HepG2 (cell line): ENCODE results near the gene RAN. TPM values are rescaled to one million over a fixed set of nuclear protein-coding genes. Genes with fewer than 3 reads are reported as not detected.

Source experiments
- ATF7-NPFF ChIP-seq: sonication (generic); formaldehyde crosslinking; IDR thresholded peaks from 2 replicates; pipeline ENCODE4 v1.8.1; 2023; ENCODE audit warnings: mild to moderate bottlenecking, low read depth, missing genetic modification reagents, moderate library complexity
- DMAP1 ChIP-seq: IDR thresholded peaks from 2 replicates; pipeline ENCODE4 v1.6.1; 2016
- DR1 ChIP-seq: sonication (generic); formaldehyde crosslinking; IDR thresholded peaks from 2 replicates; pipeline ENCODE4 v1.8.0; 2021; ENCODE audit warnings: mild to moderate bottlenecking, missing genetic modification reagents, inconsistent platforms
- HES4 ChIP-seq: sonication (generic); formaldehyde crosslinking; IDR thresholded peaks from 2 replicates; pipeline ENCODE4 v1.9.0; 2021; ENCODE audit warnings: mild to moderate bottlenecking, missing genetic modification reagents, borderline replicate concordance
- IRF2 ChIP-seq: IDR thresholded peaks from 2 replicates; pipeline ENCODE4 v1.6.1; 2018; ENCODE audit warnings: missing genetic modification reagents, missing compliant biosample characterization
- RXRA ChIP-seq: sonication (generic); formaldehyde crosslinking; IDR thresholded peaks from 2 replicates; pipeline ENCODE4 v1.5.1; 2020; ENCODE audit warnings: missing genetic modification reagents
- SAP130 ChIP-seq: IDR thresholded peaks from 2 replicates; pipeline ENCODE4 v1.6.1; 2016; ENCODE audit warnings: low read depth
- ZNF12 ChIP-seq: sonication (generic); formaldehyde crosslinking; IDR thresholded peaks from 2 replicates; pipeline ENCODE4 v1.5.0; 2020; ENCODE audit warnings: missing genetic modification reagents
- polyA plus RNA-seq, 8 experiments: library from polyadenylated mRNA; depleted of rRNA in 3 of 8; stranded (reverse) in 7 of 8; unstranded in 1 of 8; fragments of >200 nt; fragmentation: Illumina TruSeq in 4 of 8; extraction: Trizol in 4 of 8; gene quantifications; 2 replicates each; pipeline versions ENCODE4 v1.2.1 to v1.2.3, GENCODE V29; 2011 to 2016; ENCODE audit warnings: low read depth in 4 of 8, missing spikeins in 1 of 8, mixed read lengths in 1 of 8; ENCODE audit not compliant: insufficient read depth in 1 of 8
- total RNA-seq, 5 experiments: library from RNA; depleted of rRNA; stranded (reverse); fragments of >200 nt; fragmentation: Illumina TruSeq; extraction: Trizol; gene quantifications; 2 replicates each; pipeline ENCODE4 v1.2.3, GENCODE V29; 2016; ENCODE audit warnings: low read depth in 1 of 5
- TF ChIP-seq, protein P1 (sequence below): sonication (generic); formaldehyde crosslinking; IDR thresholded peaks from 2 replicates; pipeline ENCODE4 v1.4.0; 2020; ENCODE audit warnings: missing genetic modification reagents, borderline replicate concordance
- TF ChIP-seq, protein P2 (sequence below): sonication (generic); formaldehyde crosslinking; IDR thresholded peaks from 2 replicates; pipeline ENCODE4 v1.8.1; 2023; ENCODE audit warnings: mild to moderate bottlenecking, moderate library complexity, missing genetic modification reagents
- TF ChIP-seq, protein P3 (sequence below): sonication (generic); formaldehyde crosslinking; IDR thresholded peaks from 2 replicates; pipeline ENCODE4 v1.4.0; 2020; ENCODE audit warnings: missing genetic modification reagents, borderline replicate concordance
- TF ChIP-seq, protein P4 (sequence below): sonication (generic); formaldehyde crosslinking; IDR thresholded peaks from 2 replicates; pipeline ENCODE4 v1.8.1; 2022; ENCODE audit warnings: low read depth, mild to moderate bottlenecking, missing genetic modification reagents
- TF ChIP-seq, protein P5 (sequence below): sonication (generic); formaldehyde crosslinking; IDR thresholded peaks from 2 replicates; pipeline ENCODE4 v1.5.1; 2020; ENCODE audit warnings: missing genetic modification reagents, mild to moderate bottlenecking, borderline replicate concordance

Gene RAN
- total and polyA plus RNA-seq, 2 of the 13 experiments (the other 11 are each of a cell fraction or from before 2014, with no cell fraction given), result 1,335 to 1,630 TPM

DNA sequence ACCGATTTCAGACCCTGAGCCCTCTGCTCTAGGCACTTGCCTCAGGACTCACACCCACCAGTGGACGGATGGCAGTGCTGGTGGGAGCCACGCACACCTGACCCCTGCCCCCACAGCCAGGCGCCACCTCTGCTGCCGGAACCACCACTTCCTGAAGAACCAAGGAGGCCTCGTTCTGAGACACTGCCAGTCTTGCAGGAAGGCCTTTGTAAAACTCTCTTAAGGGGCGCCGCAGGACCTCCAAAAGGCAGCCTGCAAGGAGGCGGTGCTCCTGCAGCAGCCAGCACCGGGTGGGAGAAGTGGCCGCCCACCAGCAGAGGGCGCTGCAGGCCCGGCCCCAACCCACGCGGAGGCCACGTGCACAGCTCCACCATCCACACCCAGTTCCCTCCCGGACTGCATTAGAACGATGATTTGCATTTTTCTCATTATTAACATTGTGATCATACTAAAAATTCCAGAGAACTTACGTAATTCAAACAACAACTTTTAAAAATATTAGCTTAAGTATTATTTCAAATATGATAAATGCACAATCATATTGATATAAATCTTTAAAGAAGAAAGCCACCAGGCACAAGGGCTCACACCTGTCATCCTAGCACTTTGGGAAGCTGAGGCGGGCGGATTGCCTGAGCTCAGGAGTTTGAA lies 45.6 kb upstream of the RAN start (continued):
- TF ChIP-seq, protein P1, sequence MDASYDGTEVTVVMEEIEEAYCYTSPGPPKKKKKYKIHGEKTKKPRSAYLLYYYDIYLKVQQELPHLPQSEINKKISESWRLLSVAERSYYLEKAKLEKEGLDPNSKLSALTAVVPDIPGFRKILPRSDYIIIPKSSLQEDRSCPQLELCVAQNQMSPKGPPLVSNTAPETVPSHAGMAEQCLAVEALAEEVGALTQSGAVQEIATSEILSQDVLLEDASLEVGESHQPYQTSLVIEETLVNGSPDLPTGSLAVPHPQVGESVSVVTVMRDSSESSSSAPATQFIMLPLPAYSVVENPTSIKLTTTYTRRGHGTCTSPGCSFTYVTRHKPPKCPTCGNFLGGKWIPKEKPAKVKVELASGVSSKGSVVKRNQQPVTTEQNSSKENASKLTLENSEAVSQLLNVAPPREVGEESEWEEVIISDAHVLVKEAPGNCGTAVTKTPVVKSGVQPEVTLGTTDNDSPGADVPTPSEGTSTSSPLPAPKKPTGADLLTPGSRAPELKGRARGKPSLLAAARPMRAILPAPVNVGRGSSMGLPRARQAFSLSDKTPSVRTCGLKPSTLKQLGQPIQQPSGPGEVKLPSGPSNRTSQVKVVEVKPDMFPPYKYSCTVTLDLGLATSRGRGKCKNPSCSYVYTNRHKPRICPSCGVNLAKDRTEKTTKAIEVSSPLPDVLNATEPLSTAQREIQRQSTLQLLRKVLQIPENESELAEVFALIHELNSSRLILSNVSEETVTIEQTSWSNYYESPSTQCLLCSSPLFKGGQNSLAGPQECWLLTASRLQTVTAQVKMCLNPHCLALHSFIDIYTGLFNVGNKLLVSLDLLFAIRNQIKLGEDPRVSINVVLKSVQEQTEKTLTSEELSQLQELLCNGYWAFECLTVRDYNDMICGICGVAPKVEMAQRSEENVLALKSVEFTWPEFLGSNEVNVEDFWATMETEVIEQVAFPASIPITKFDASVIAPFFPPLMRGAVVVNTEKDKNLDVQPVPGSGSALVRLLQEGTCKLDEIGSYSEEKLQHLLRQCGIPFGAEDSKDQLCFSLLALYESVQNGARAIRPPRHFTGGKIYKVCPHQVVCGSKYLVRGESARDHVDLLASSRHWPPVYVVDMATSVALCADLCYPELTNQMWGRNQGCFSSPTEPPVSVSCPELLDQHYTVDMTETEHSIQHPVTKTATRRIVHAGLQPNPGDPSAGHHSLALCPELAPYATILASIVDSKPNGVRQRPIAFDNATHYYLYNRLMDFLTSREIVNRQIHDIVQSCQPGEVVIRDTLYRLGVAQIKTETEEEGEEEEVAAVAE (CRISPR knock-in tag), result no peak
- TF ChIP-seq RXRA (CRISPR knock-in tag) (0 out of 2 replicates have a peak, but pooled peaks have one; percentile 26), IRF2 (CRISPR knock-in tag) (no peak), SAP130 (peak; percentile 33; the same call in 1 of the 2 replicates), ATF7-NPFF (peak; percentile 51; the same call in 1 of the 2 replicates), ZNF12 (CRISPR knock-in tag) (no peak; the same call in 1 of the 2 replicates), DMAP1 (CRISPR knock-in tag) (peak; percentile 75; the same call in 1 of the 2 replicates), DR1 (CRISPR knock-in tag) (no peak), HES4 (CRISPR knock-in tag) (no peak)
- TF ChIP-seq, protein P2, sequence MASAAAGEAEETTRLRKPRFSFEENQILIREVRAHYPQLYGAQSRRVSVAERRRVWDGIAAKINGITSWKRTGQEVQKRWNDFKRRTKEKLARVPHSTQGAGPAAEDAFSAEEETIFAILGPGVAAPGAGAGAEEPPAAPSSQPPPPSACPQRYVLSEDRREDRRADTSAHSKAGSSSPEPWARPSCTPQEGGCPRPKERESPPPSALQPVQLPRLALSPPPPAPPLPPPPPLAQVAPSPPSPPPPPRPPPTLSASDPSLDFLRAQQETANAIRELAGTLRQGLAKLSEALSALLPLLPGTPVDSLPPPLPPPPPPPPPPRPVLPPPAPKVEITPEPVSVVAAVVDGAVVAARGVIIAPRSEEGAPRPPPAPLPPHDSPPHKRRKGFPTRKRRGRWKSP, result 0 out of 2 replicates have a peak, but pooled peaks have one; percentile 21
- TF ChIP-seq, protein P3, sequence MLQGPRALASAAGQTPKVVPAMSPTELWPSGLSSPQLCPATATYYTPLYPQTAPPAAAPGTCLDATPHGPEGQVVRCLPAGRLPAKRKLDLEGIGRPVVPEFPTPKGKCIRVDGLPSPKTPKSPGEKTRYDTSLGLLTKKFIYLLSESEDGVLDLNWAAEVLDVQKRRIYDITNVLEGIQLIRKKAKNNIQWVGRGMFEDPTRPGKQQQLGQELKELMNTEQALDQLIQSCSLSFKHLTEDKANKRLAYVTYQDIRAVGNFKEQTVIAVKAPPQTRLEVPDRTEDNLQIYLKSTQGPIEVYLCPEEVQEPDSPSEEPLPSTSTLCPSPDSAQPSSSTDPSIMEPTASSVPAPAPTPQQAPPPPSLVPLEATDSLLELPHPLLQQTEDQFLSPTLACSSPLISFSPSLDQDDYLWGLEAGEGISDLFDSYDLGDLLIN (CRISPR knock-in tag), result no peak
- TF ChIP-seq, protein P4, sequence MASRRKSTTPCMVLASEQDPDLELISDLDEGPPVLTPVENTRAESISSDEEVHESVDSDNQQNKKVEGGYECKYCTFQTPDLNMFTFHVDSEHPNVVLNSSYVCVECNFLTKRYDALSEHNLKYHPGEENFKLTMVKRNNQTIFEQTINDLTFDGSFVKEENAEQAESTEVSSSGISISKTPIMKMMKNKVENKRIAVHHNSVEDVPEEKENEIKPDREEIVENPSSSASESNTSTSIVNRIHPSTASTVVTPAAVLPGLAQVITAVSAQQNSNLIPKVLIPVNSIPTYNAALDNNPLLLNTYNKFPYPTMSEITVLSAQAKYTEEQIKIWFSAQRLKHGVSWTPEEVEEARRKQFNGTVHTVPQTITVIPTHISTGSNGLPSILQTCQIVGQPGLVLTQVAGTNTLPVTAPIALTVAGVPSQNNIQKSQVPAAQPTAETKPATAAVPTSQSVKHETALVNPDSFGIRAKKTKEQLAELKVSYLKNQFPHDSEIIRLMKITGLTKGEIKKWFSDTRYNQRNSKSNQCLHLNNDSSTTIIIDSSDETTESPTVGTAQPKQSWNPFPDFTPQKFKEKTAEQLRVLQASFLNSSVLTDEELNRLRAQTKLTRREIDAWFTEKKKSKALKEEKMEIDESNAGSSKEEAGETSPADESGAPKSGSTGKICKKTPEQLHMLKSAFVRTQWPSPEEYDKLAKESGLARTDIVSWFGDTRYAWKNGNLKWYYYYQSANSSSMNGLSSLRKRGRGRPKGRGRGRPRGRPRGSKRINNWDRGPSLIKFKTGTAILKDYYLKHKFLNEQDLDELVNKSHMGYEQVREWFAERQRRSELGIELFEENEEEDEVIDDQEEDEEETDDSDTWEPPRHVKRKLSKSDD, result no peak
- TF ChIP-seq, protein P5, sequence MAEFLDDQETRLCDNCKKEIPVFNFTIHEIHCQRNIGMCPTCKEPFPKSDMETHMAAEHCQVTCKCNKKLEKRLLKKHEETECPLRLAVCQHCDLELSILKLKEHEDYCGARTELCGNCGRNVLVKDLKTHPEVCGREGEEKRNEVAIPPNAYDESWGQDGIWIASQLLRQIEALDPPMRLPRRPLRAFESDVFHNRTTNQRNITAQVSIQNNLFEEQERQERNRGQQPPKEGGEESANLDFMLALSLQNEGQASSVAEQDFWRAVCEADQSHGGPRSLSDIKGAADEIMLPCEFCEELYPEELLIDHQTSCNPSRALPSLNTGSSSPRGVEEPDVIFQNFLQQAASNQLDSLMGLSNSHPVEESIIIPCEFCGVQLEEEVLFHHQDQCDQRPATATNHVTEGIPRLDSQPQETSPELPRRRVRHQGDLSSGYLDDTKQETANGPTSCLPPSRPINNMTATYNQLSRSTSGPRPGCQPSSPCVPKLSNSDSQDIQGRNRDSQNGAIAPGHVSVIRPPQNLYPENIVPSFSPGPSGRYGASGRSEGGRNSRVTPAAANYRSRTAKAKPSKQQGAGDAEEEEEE (CRISPR knock-in tag), result no peak
